ENCODE data around the gene EML1.

DNA sequence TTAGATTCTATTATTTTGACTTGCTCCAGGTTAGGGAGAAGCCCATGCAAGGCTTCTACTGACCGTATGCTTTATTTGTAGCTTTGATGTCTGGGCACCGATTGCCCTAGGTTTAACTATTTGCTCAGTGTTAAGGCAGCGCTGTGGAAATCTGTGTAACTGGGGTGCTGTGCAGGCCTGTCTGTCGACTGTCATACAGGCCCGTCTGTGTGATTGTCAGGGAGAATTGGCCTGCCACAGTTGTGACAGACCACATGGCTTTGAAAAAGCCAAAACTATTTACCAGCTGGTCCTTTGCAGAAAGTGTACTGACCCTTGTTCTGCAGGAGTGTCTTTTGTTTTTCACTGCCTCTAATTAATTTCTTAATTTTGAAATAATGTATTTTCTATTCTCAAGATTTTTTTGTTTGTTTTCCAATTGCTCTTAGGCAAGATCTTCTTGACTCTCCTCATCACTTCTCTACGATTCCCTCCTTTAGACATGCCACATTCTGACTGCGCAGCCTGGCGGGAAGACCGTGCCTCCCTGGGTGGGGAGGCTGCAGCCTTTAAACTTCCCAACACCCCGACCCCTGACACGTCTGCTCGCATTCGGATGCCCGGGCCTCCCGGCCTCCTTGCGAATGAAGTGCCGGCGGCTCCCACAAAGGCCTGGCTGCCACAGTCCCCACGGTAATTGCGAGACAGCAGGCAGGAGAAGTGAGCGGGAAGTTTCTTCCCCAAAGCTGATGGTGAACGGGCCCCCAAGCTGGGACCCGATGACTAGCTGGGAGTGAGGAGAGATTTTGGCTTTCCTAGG lies 173.0 kb downstream of the EML1 start:
- TF ChIP-seq, protein P1, sequence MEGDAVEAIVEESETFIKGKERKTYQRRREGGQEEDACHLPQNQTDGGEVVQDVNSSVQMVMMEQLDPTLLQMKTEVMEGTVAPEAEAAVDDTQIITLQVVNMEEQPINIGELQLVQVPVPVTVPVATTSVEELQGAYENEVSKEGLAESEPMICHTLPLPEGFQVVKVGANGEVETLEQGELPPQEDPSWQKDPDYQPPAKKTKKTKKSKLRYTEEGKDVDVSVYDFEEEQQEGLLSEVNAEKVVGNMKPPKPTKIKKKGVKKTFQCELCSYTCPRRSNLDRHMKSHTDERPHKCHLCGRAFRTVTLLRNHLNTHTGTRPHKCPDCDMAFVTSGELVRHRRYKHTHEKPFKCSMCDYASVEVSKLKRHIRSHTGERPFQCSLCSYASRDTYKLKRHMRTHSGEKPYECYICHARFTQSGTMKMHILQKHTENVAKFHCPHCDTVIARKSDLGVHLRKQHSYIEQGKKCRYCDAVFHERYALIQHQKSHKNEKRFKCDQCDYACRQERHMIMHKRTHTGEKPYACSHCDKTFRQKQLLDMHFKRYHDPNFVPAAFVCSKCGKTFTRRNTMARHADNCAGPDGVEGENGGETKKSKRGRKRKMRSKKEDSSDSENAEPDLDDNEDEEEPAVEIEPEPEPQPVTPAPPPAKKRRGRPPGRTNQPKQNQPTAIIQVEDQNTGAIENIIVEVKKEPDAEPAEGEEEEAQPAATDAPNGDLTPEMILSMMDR (IDR thresholded peaks at IDR 0.05 in 8 of 11, conservative IDR thresholded peaks at IDR 0.05 in 3 of 11), result no peak
- no peak for TF ChIP-seq POLR2A (IDR thresholded peaks at IDR 0.05)

Measured in spleen (tissue), 7 donors.